A549 (cell line): Measurements from ENCODE around the gene GUCA2B. TPM values are rescaled to one million over a fixed set of nuclear protein-coding genes. Genes with fewer than 3 reads are reported as not detected.

Experiments used
- ATAC-seq, 2 experiments: fragments of 200-7000 bp in 1 of 2; fragments of >200 bp in 1 of 2; cut with Nextera tagmentation in 1 of 2; cut with Tn5 transposase in 1 of 2; 3 replicates each; pipeline versions ENCODE4 v1.8.0 to v1.9.1; 2018 to 2020; ENCODE audit warnings: mild to moderate bottlenecking in 1 of 2, moderate library complexity in 1 of 2
- CTCF ChIA-PET: fragments of 300-600 bp; sonication (Branson Sonifier 250); formaldehyde crosslinking; extraction: SDS; loops from one replicate; lab custom pipeline; 2021; ENCODE audit warnings: antibody characterized with exemption, inconsistent platforms; lab: Yijun Ruan, JAX
- POLR2A ChIA-PET: fragments of 350-600 bp; formaldehyde crosslinking; extraction: SDS; loops from one replicate; lab custom pipeline; 2021; ENCODE audit warnings: antibody characterized with exemption, inconsistent platforms; lab: Yijun Ruan, JAX
- DNase-seq, 2 experiments: peaks; one replicate each; pipeline versions ENCODE4 v3.0.0 to v3.0.0-alpha.2; 2011 to 2016; ENCODE audit warnings: low read depth in 1 of 2, low spot score in 1 of 2
- FAIRE-seq: peaks from 2 replicates; lab custom pipeline; 2011; peaks lifted over from hg19 to GRCh38; lab: Jason Lieb, UNC
- H3K27ac ChIP-seq, 2 experiments: fragments of >200 bp; sonication (Bioruptor Twin); formaldehyde crosslinking; 3 replicates each; pipeline ENCODE4 v1.5.1; 2016 to 2017
- H3K4me1 ChIP-seq: fragments of >200 bp; sonication (Bioruptor Twin); formaldehyde crosslinking; 3 replicates; pipeline ENCODE4 v1.6.1; 2016
- H3K4me2 ChIP-seq: fragments of >200 bp; sonication (Bioruptor Twin); formaldehyde crosslinking; 3 replicates; pipeline ENCODE4 v1.6.1; 2016
- H3K4me3 ChIP-seq: fragments of >200 bp; sonication (Bioruptor Twin); formaldehyde crosslinking; 3 replicates; pipeline ENCODE4 v1.5.1; 2016
- H3K9me3 ChIP-seq: fragments of >200 bp; sonication (Bioruptor Twin); formaldehyde crosslinking; 3 replicates; pipeline ENCODE4 v1.6.1; 2016
- CBX2 ChIP-seq: fragments of 200-600 bp; sonication (generic); IDR thresholded peaks from 2 replicates; pipeline ENCODE4 v1.6.1; 2016; ENCODE audit warnings: low read depth, mild to moderate bottlenecking, borderline replicate concordance
- CBX8 ChIP-seq: fragments of 200-600 bp; sonication (generic); IDR thresholded peaks from 2 replicates; pipeline ENCODE4 v1.6.1; 2016
- CEBPB ChIP-seq, 2 experiments: fragments of >200 bp in 1 of 2; sonication (Bioruptor Twin) in 1 of 2; formaldehyde crosslinking in 1 of 2; IDR thresholded peaks; 2 replicates each; pipeline ENCODE4 v1.6.1; 2012 to 2016
- CHD2 ChIP-seq: fragments of 150-350 bp; IDR thresholded peaks from 2 replicates; pipeline ENCODE4 v1.6.1; 2014; ENCODE audit warnings: low read length; ENCODE audit not compliant: partially characterized antibody
- EHF ChIP-seq: fragments of 250-450 bp; sonication (Bioruptor Pico); IDR thresholded peaks from 2 replicates; pipeline ENCODE4 v1.5.0; 2020; ENCODE audit warnings: mild to moderate bottlenecking
- EHMT2 ChIP-seq: fragments of 200-600 bp; sonication (generic); IDR thresholded peaks from 2 replicates; pipeline ENCODE4 v1.6.1; 2016; ENCODE audit warnings: antibody characterized with exemption, low read depth, mild to moderate bottlenecking, moderate library complexity
- EP300 ChIP-seq, 2 experiments: fragments of >200 bp; sonication (Bioruptor Twin); formaldehyde crosslinking; IDR thresholded peaks; 2 replicates in 1 of 2; 3 replicates in 1 of 2; pipeline ENCODE4 v1.6.1; 2016 to 2017
- ESRRA ChIP-seq: fragments of 150-350 bp; IDR thresholded peaks from 2 replicates; pipeline ENCODE4 v1.6.1; 2014; ENCODE audit warnings: mild to moderate bottlenecking, low read length, borderline replicate concordance
- FOSL2 ChIP-seq, 2 experiments: fragments of 450-650 bp in 1 of 2; fragments of >200 bp in 1 of 2; sonication (Bioruptor Twin) in 1 of 2; formaldehyde crosslinking; IDR thresholded peaks; 2 replicates each; pipeline versions ENCODE4 v1.5.0 to v1.6.1; 2016 to 2020; ENCODE audit warnings: mild to moderate bottlenecking in 1 of 2, moderate library complexity in 1 of 2
- HDAC2 ChIP-seq: fragments of 200-600 bp; sonication (generic); IDR thresholded peaks from 2 replicates; pipeline ENCODE4 v1.6.1; 2016
- HOXA7 ChIP-seq: fragments of 250-450 bp; sonication (Bioruptor Pico); IDR thresholded peaks from 2 replicates; pipeline ENCODE4 v1.5.0; 2020; ENCODE audit warnings: mild to moderate bottlenecking, moderate library complexity
- JUNB ChIP-seq: fragments of >200 bp; sonication (Bioruptor Twin); formaldehyde crosslinking; IDR thresholded peaks from 2 replicates; pipeline ENCODE4 v1.6.1; 2016
- MAZ ChIP-seq: fragments of 150-350 bp; IDR thresholded peaks from 2 replicates; pipeline ENCODE4 v1.6.1; 2014; ENCODE audit warnings: antibody characterized with exemption, low read depth, low read length, borderline replicate concordance
- NFE2L2 ChIP-seq: fragments of 150-350 bp; conservative IDR thresholded peaks from 2 replicates; pipeline ENCODE4 v1.6.1; 2014; ENCODE audit warnings: low read length
- NPAS2 ChIP-seq: fragments of 250-450 bp; sonication (Bioruptor Pico); IDR thresholded peaks from 2 replicates; pipeline ENCODE4 v1.8.0; 2022; ENCODE audit warnings: mild to moderate bottlenecking, moderate library complexity, borderline replicate concordance
- RARB ChIP-seq: fragments of 250-450 bp; sonication (Bioruptor Pico); IDR thresholded peaks from 2 replicates; pipeline ENCODE4 v1.8.0; 2021; ENCODE audit warnings: mild to moderate bottlenecking, moderate library complexity
- RCOR1 ChIP-seq: fragments of 150-350 bp; IDR thresholded peaks from 2 replicates; pipeline ENCODE4 v1.6.1; 2014; ENCODE audit warnings: antibody characterized with exemption, low read length, low read depth
- RNF2 ChIP-seq: fragments of 200-600 bp; sonication (generic); IDR thresholded peaks from 2 replicates; pipeline ENCODE4 v1.6.1; 2016; ENCODE audit warnings: low read depth, mild to moderate bottlenecking, antibody characterized with exemption, moderate library complexity, borderline replicate concordance
- SMC3 ChIP-seq: fragments of >200 bp; sonication (Bioruptor Twin); formaldehyde crosslinking; IDR thresholded peaks from 3 replicates; pipeline ENCODE4 v1.6.1; 2018; ENCODE audit warnings: inconsistent platforms
- SREBF2 ChIP-seq: fragments of 450-650 bp; IDR thresholded peaks from 2 replicates; pipeline ENCODE4 v1.6.1; 2014; ENCODE audit warnings: mild to moderate bottlenecking, moderate library complexity
- TFCP2L1 ChIP-seq: fragments of 250-450 bp; sonication (Bioruptor Pico); IDR thresholded peaks from 2 replicates; pipeline ENCODE4 v1.5.0; 2021; ENCODE audit warnings: mild to moderate bottlenecking
- TP53 ChIP-seq: fragments of 250-450 bp; sonication (Bioruptor Pico); IDR thresholded peaks from 2 replicates; pipeline ENCODE4 v1.5.0; 2021; ENCODE audit warnings: mild to moderate bottlenecking, moderate library complexity
- ZC3H11A ChIP-seq: fragments of 450-650 bp; IDR thresholded peaks from 2 replicates; pipeline ENCODE4 v1.6.1; 2014; ENCODE audit warnings: antibody characterized with exemption, mild to moderate bottlenecking
- ZNF302 ChIP-seq: fragments of 250-450 bp; sonication (Bioruptor Pico); IDR thresholded peaks from 2 replicates; pipeline ENCODE4 v1.9.0; 2021; ENCODE audit warnings: inconsistent platforms, mild to moderate bottlenecking, moderate library complexity
- ZSCAN20 ChIP-seq: fragments of 250-450 bp; sonication (Bioruptor Pico); IDR thresholded peaks from 2 replicates; pipeline ENCODE4 v1.8.0; 2022; ENCODE audit warnings: mild to moderate bottlenecking, moderate library complexity
- WGBS: methylation state at CpG from one replicate; pipeline ENCODE4 v1.1.6; 2017; ENCODE audit errors: missing lambda C conversion rate; 5-methylcytosine and 5-hydroxymethylcytosine counted together
- polyA plus RNA-seq, 4 experiments: library from polyadenylated mRNA; depleted of rRNA in 3 of 4; stranded (reverse); fragments of >200 nt; fragmentation: RNase III in 1 of 4; extraction: RNeasy Plus Mini Kit Qiagen cat#74134 plus additional on column Dnase treatment in 1 of 4; gene quantifications; 2 replicates in 3 of 4; 3 replicates in 1 of 4; pipeline ENCODE4 v1.2.3, GENCODE V29; 2011 to 2017
- TF ChIP-seq, protein P1 (sequence below): fragments of 200-600 bp; sonication (generic); IDR thresholded peaks from 2 replicates; pipeline ENCODE4 v1.6.1; 2016; ENCODE audit warnings: antibody characterized with exemption, mild to moderate bottlenecking, moderate library complexity
- TF ChIP-seq, protein P2 (sequence below): IDR thresholded peaks from 2 replicates; pipeline ENCODE4 v1.6.1; 2012
- TF ChIP-seq, protein P3 (sequence below): IDR thresholded peaks from 2 replicates; pipeline ENCODE4 v1.6.1; 2012; ENCODE audit warnings: low read depth, borderline replicate concordance

Gene GUCA2B
- polyA plus RNA-seq, 2 of the 4 experiments (the other 2 are of a cell fraction): 0.17 TPM; not detected in 1

DNA sequence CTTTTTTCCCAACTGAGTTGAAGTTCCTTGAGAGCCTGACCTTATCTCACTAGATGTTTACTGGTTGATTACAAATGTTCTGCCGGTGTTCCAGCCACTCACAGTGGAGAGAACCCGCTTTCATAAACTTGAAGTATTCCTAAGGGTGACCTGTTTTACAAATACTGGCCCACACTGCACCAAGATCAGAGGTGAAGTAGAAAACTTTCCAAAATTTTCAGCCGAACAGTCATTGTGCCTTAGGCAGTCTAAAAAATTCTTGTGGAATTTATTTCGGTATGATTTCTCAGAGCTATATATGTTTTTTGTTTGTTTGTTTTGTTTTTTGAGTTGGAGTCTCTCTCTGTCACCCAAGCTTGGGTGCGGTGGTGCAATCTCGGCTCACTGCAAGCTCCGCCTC, 44.9 kb upstream of the GUCA2B start:
- Histone ChIP-seq H3K9me3 (no peaks in the 10 kb centered on the region), H3K4me1 (no peaks in the 10 kb centered on the region), H3K4me2 (no peak overlapping the region), H3K4me3 (no peak overlapping the region), H3K27ac (no peak overlapping the region)
- 63% methylated on average over 7 of the region's 7 CpGs for WGBS
- ChIA-PET POLR2A (no interaction called here), CTCF (interaction anchor here (0.8 kb wide), 1 partner anchor 534 kb away, joined by 3 read pairs; no protein-coding TSS in a partner anchor)
- no peak for DNase-seq
- ATAC-seq: no peak
- FAIRE-seq: no peak
- TF ChIP-seq MAZ (no peak), EP300 (IDR thresholded peaks at IDR 0.05) (no peak), ZSCAN20 (CRISPR knock-in tag) (no peak), RNF2 (no peak), RCOR1 (no peak), EHMT2 (no peak), ZNF302 (no peak), ESRRA (no peak), TP53 (CRISPR knock-in tag) (no peak), TFCP2L1 (CRISPR knock-in tag) (no peak), HOXA7 (CRISPR knock-in tag) (no peak), NFE2L2 (no peak), NPAS2 (CRISPR knock-in tag) (no peak), JUNB (no peak), SREBF2 (no peak), CBX2 (no peak)
- TF ChIP-seq, protein P1, sequence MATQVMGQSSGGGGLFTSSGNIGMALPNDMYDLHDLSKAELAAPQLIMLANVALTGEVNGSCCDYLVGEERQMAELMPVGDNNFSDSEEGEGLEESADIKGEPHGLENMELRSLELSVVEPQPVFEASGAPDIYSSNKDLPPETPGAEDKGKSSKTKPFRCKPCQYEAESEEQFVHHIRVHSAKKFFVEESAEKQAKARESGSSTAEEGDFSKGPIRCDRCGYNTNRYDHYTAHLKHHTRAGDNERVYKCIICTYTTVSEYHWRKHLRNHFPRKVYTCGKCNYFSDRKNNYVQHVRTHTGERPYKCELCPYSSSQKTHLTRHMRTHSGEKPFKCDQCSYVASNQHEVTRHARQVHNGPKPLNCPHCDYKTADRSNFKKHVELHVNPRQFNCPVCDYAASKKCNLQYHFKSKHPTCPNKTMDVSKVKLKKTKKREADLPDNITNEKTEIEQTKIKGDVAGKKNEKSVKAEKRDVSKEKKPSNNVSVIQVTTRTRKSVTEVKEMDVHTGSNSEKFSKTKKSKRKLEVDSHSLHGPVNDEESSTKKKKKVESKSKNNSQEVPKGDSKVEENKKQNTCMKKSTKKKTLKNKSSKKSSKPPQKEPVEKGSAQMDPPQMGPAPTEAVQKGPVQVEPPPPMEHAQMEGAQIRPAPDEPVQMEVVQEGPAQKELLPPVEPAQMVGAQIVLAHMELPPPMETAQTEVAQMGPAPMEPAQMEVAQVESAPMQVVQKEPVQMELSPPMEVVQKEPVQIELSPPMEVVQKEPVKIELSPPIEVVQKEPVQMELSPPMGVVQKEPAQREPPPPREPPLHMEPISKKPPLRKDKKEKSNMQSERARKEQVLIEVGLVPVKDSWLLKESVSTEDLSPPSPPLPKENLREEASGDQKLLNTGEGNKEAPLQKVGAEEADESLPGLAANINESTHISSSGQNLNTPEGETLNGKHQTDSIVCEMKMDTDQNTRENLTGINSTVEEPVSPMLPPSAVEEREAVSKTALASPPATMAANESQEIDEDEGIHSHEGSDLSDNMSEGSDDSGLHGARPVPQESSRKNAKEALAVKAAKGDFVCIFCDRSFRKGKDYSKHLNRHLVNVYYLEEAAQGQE: no peak
- TF ChIP-seq, protein P2, sequence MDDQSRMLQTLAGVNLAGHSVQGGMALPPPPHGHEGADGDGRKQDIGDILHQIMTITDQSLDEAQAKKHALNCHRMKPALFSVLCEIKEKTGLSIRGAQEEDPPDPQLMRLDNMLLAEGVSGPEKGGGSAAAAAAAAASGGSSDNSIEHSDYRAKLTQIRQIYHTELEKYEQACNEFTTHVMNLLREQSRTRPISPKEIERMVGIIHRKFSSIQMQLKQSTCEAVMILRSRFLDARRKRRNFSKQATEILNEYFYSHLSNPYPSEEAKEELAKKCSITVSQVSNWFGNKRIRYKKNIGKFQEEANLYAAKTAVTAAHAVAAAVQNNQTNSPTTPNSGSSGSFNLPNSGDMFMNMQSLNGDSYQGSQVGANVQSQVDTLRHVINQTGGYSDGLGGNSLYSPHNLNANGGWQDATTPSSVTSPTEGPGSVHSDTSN: no peak
- TF ChIP-seq, protein P3, sequence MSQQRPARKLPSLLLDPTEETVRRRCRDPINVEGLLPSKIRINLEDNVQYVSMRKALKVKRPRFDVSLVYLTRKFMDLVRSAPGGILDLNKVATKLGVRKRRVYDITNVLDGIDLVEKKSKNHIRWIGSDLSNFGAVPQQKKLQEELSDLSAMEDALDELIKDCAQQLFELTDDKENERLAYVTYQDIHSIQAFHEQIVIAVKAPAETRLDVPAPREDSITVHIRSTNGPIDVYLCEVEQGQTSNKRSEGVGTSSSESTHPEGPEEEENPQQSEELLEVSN: no peak

DNA sequence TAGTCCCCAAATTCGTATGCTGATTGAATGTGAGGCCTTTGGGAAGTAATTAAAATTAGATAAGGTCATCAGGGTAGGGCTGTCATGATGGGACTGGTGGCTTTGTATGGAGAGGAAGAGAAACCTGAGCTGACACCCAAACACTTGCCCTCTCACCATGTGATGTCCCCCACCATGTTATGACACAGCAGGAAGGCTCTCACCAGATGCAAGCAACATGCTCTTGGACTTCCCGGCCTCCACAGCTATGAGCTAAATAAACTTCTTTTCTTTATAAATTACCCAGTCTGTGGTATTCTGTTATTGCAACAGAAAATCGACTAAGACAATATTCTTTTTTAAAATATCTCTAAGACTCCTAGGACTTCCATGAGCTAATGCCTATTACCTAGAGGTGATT, 43.6 kb upstream of the GUCA2B start:
- Histone ChIP-seq H3K4me3 (no peak overlapping the region), H3K9me3 (no peaks in the 10 kb centered on the region), H3K4me2 (no peak overlapping the region), H3K27ac (no peak overlapping the region), H3K4me1 (no peaks in the 10 kb centered on the region)
- ATAC-seq (no peak), DNase-seq (no peak), FAIRE-seq (no peak)
- ChIA-PET CTCF (no interaction called here), POLR2A (no interaction called here)
- 23% methylated on average over 3 of the region's 3 CpGs for WGBS
- TF ChIP-seq CBX8: no peak
- no peak for TF ChIP-seq SMC3
- TF ChIP-seq CEBPB (IDR thresholded peaks at IDR 0.05): no peak
- no peak for TF ChIP-seq ESRRA
- no peak for TF ChIP-seq HDAC2
- no peak for TF ChIP-seq EHF
- TF ChIP-seq ZC3H11A: no peak
- no peak for TF ChIP-seq RARB (CRISPR knock-in tag)
- TF ChIP-seq, protein P1: no peak
- TF ChIP-seq CHD2: no peak
- TF ChIP-seq FOSL2 (IDR thresholded peaks at IDR 0.05): no peak
- no peak for TF ChIP-seq FOSL2 (CRISPR knock-in tag; IDR thresholded peaks at IDR 0.05)
- TF ChIP-seq, protein P3: no peak
- TF ChIP-seq SREBF2: no peak
